Suprapubic skin (tissue), 4 donors: ENCODE results near the gene OR52J3.

ENCODE experiments used
- CTCF ChIP-seq, 2 donors: fragments of 200-600 bp in 1 of 2; fragments of 450-650 bp in 1 of 2; sonication (generic) in 1 of 2; IDR thresholded peaks; one replicate each; pipeline ENCODE4 v1.5.1; 2016 to 2019; ENCODE audit warnings: antibody characterized with exemption in 2 of 2, mild to moderate bottlenecking in 1 of 2, moderate library complexity in 1 of 2
- EP300 ChIP-seq: sonication (generic); formaldehyde crosslinking; IDR thresholded peaks from one replicate; pipeline ENCODE4 v1.6.1; 2017; ENCODE audit warnings: antibody characterized with exemption
- POLR2A ChIP-seq, 2 donors: fragments of 450-650 bp; IDR thresholded peaks; one replicate each; pipeline ENCODE4 v1.6.1; 2017; ENCODE audit warnings: antibody characterized with exemption in 2 of 2, mild to moderate bottlenecking in 2 of 2, moderate library complexity in 2 of 2
- POLR2AphosphoS5 ChIP-seq, 3 donors: sonication (generic); formaldehyde crosslinking; IDR thresholded peaks; one replicate each; pipeline ENCODE4 v1.6.1; 2017; ENCODE audit warnings: antibody characterized with exemption in 3 of 3

DNA sequence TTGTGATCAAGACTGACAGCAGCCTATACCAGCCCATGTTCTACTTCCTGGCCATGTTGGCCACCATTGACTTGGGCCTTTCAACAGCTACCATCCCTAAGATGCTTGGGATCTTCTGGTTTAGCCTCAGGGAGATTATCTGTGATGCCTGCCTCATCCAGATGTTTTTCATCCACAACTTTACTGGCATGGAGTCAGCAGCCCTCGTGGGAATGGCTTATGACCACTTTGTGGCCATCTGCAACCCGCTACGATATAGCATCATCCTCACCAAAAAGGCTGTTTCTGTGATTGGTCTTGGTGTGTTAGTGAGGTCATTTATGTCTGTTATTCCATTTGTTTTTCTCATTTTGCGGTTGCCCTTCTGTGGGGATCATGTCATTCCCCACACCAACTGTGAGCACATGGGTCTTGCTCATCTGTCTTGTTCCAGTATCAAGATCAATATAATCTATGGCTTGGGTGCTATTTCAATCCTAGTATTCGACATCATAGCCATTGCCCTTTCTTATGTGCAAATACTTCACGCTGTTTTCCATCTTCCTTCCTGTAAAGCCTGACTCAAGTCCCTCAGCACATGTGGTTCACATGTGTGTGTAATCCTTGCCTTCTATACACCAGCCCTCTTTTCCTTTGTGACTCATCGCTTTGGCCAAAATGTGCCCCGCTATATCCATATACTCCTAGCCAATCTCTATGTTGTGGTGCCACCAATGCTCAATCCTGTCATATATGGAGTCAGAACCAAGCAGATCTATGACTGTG lies 46.7 kb downstream of the OR52J3 start:
- TF ChIP-seq CTCF (IDR thresholded peaks at IDR 0.05): no peak
- no peak for TF ChIP-seq POLR2A (IDR thresholded peaks at IDR 0.05)
- no peak for TF ChIP-seq POLR2AphosphoS5 (IDR thresholded peaks at IDR 0.05)
- no peak for TF ChIP-seq EP300
